DMS 273 (cell line): Measurements from ENCODE around the gene KIRREL1.

Source experiments
- DNase-seq: peaks from one replicate; lab custom pipeline; 2025; ENCODE audit not compliant: unreplicated experiment; lab: John Stamatoyannopoulos, UW

Gene KIRREL1

GRCh38 chr1:158062174-158062573, 68.7 kb downstream of the KIRREL1 start:
- DNase-seq: no peak

- DNase-seq: no peak
Measured at GRCh38 chr1:158067662-158068061, 74.2 kb downstream of the KIRREL1 start.

GRCh38 chr1:158068918-158069317, 75.5 kb downstream of the KIRREL1 start:
- DNase-seq: no peak

- DNase-seq: no peak
Measured at GRCh38 chr1:158071138-158071537, 77.7 kb downstream of the KIRREL1 start.

- DNase-seq: no peak
Measured at GRCh38 chr1:158075078-158075477, 81.6 kb downstream of the KIRREL1 start.

- DNase-seq: no peak
Measured at GRCh38 chr1:158076441-158076840, 83.0 kb downstream of the KIRREL1 start.

- DNase-seq: no peak
Measured at GRCh38 chr1:158077411-158078256, 84.2 kb downstream of the KIRREL1 start.

- peak; percentile 16 for DNase-seq
Measured at GRCh38 chr1:158078569-158079080, 85.2 kb downstream of the KIRREL1 start.

- DNase-seq: no peak
Measured at GRCh38 chr1:158080066-158080465, 86.6 kb downstream of the KIRREL1 start.

- no peak for DNase-seq
Measured at GRCh38 chr1:158084336-158084735, 90.9 kb downstream of the KIRREL1 start.

- DNase-seq: no peak
Measured at GRCh38 chr1:158084747-158085146, 91.3 kb downstream of the KIRREL1 start.

- peak; percentile 90 for DNase-seq
Measured at GRCh38 chr1:158087320-158087927, 94.0 kb downstream of the KIRREL1 start.

GRCh38 chr1:158089476-158089875, 96.0 kb downstream of the KIRREL1 start:
- no peak for DNase-seq

- no peak for DNase-seq
Measured at GRCh38 chr1:158089925-158090637, 96.6 kb downstream of the KIRREL1 start.

- no peak for DNase-seq
Measured at GRCh38 chr1:158093376-158093775, 99.9 kb downstream of the KIRREL1 start.

- no peak for DNase-seq
Measured at GRCh38 chr1:158094571-158094970, 101.1 kb downstream of the KIRREL1 start.

- DNase-seq: peak; percentile 57
Measured at GRCh38 chr1:158095737-158096335, 102.4 kb downstream of the KIRREL1 start.

GRCh38 chr1:158098256-158098655, 104.8 kb downstream of the KIRREL1 start:
- DNase-seq: no peak

GRCh38 chr1:158099185-158099584, 105.7 kb downstream of the KIRREL1 start:
- DNase-seq: no peak

GRCh38 chr1:158100498-158100897, 107.1 kb downstream of the KIRREL1 start:
- peak; percentile 47 for DNase-seq

GRCh38 chr1:158101455-158101854, 108.0 kb downstream of the KIRREL1 start:
- DNase-seq: no peak
